GM10847 (cell line): ENCODE measurements around the gene PIH1D1.
A peak's percentile ranks its signal among the peaks of the same experiment; 100 is the strongest.

Source experiments
- POLR2A ChIP-seq: IDR thresholded peaks from 2 replicates; pipeline ENCODE4 v1.6.1; 2011; ENCODE audit not compliant: insufficient read length; ENCODE audit errors: extremely low read depth

The PIH1D1 gene

DNA sequence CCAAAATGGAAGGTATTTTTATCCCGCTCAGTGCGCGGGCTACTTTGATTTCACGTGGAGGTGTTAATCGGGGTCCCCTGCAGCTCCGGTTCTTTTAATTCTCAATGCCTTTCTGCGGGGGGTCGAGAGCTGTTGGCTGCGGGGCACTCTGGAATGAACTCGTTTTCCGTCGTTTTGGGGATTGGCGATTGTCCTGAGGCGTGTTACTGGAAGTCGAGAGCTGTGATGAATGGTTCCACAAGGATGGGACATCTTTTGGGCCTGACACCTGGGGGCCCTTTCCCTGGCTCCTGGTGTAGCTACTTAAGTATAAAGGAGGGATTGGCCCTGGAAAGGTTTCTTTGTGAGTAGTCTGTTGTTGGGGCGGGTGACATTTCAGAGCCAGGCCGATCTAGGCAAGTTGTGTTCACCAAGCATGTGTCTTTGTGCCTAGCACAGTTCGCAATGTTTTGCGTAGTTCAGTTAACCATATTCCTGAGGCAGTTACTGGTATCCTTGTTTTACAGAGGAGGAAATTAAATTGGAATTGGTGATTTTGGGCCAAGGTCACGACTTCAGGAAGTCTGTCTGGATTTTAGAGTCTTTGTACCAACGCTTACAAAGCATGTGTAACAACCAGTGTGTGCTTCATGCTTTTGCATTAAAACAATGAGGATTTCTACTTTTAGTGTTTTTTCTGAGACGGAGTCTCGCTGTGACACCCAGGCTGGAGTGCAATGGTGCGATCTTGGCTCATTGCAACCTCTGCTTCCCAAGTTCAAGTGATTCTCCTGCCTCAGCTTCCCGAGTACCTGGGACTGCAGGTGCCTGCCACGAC, 36.6 kb upstream of the PIH1D1 start:
- no peak for TF ChIP-seq POLR2A

DNA sequence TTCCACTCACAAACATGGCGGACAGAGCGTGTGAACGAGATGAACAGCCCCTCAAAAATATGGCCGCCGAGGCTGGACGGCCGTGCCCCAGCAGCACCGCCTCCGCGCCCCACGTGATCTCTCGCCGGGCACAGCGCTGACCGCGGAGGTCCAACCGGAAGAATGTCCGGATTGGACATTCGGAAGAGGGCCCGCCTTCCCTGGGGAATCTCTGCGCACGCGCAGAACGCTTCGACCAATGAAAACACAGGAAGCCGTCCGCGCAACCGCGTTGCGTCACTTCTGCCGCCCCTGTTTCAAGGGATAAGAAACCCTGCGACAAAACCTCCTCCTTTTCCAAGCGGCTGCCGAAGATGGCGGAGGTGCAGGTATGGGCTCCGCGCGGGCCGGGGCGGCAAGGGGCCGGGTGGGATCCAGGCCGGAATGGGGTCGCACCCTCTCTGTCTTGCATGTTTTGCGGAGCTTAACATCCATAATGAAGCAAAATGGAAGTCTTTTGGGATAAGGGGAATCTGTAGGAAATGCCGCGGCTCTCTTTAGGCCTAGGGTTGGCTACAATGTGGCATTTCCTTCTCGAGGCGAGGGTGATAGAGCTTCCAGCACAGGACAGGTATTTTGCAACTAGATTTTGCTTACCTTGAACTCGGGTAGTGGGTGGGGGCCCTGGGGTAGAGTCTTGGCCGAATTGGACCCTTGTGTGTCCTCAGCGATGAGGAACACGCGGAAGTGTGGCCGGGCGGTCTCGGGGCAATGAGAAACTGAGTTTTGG, 35.8 kb upstream of the PIH1D1 start, which contains the start of gene RPL13A:
RPL13A (plus strand) TSS at position 332 of the 769 bp plus-strand sequence; CDS start at position 354, 22 bp downstream.
- peak; percentile 99 for TF ChIP-seq POLR2A

DNA sequence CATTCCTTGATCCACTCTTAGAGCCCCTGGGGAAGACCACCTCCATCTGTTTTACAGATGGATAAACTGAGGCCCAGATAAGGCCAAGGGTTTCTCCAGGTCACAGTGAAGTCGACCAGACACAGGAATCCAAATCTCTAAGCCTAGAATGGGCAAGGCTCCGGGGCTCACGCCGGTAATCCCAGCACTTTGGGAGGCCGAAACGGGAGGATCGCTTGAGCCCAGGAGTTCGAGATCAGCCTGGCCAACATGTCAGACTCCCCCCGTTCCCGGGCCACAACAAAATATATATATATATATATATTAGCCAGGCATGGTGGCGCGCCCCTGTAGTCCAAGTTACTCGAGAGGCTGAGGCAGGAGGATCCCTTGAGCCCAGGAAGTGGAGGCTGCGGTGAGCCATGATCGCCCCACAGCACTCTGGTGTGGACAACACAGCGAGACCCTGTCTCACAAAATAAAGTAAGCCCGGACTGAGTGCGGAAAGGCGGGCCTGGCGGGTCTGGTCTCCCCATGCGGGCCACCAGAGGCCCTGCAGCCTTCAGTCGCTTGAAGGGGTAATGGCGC, 35.2 kb upstream of the PIH1D1 start:
- no peak for TF ChIP-seq POLR2A

DNA sequence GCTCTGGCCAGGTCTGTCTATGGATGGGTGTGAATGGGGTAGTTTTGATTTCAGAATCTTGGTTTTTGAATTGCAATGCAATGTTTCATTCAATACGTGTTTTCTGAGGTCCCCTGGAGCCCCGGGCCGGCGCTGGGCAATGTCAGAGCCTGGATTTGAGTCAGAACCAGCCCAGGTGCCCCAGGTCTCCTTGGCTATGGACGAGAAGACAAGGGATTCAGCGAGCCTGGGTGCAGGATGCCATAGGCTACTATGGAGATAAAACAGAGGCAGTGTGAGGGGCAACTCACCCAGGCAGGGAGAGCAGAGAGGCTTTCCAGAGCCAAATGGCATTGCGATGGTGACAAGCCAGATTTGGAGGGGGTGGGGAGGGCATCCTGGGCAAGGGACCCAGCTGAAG, 34.6 kb upstream of the PIH1D1 start:
- no peak for TF ChIP-seq POLR2A

DNA sequence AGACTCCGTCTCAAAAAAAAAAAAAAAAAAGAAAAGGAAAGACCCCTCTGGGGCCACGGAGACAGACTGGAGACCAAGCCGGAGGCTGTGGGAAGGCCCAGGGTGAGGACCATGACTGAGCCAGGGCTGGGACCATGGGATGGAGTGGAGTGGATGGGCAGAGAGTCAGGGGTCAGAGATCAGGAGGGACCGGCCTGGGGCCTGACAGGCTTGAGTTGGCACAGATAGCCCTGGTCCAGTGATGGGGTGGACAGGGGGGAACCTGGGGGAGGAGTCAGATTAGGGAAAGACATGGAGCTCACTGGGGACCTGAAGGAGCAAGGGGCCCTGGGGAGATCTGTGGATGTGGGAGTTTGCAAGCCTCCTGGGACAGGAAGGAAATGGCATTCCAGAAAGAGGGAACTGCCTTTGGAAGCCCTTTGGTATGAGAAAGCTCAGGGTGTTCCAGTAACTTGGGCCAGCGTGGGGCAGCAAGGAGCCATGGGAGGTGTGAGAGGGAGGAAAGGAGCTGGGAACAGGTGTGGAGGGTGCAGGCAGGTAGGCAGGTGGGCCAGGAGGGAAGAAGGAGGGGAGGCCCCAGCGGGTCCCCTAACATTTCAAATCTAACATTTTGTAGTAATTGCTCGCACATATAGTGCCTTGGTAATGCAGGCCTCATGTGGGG, 29.5 kb upstream of the PIH1D1 start:
- TF ChIP-seq POLR2A: no peak

DNA sequence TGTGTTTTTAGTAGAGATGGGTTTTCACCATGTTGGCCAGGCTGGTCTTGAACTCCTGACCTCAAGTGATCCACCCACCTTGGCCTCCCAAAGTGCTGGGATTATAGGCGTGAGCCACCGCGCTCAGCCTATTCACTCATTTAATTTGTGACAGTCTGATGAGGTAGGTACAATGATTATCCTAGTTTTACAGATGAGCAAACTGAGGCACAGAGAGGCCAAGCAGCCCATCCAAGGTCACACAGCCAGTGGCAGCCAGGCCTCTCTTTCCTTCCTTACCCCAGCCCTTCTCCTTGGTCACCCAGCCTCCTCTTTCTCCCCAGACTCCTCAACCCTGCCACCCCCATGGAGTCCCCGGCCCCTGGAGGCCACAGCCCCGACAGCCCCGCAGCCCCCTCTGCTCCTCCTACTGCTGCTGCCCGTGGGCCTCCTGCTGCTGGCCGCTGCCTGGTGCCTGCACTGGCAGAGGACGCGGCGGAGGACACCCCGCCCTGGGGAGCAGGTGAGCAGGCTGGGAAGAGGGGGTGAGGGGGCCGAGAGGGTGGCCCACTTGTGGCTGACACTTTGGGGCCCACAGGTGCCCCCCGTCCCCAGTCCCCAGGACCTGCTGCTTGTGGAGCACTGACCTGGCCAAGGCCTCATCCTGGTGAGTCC, 28.5 kb upstream of the PIH1D1 start:
- TF ChIP-seq POLR2A: no peak

DNA sequence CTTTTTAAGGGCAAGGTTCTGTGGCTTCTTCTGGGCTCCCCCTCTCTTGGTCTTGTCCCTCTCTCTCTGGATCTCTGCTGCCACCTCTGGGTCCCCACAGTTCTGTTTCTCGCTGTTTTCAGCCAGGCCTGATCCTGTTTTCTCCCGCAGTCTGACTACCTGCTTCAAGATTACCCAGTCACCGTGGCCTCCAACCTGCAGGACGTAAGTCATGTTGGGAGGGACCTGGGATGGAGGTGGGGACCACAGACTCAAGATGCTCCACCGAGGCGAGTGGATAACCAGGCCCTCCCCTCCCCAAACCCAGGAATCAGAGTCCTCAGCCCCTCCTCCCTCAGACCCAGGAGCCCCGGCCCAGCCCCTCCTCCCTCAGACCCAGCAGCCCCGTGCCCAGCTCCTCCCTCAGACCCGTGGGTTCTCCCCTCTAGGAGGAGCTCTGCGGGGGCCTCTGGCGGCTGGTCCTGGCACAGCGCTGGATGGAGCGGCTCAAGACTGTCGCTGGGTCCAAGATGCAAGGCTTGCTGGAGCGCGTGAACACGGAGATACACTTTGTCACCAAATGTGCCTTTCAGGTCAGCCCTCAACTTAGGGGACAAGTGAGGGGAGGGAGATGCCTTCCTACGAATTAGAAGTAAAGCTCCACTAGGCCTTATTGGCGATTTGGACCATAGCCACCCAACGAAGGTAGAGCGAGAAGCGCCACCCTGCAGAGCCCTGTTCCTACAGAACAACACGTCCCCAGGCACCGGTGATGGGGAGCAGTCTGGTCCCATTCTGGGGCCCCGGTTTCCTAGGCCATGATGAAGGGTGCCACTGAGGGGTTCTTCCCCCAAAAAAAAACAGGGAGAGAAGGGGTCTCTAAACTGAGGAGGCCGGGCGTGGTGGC, 24.6 kb upstream of the PIH1D1 start:
- TF ChIP-seq POLR2A: no peak

DNA sequence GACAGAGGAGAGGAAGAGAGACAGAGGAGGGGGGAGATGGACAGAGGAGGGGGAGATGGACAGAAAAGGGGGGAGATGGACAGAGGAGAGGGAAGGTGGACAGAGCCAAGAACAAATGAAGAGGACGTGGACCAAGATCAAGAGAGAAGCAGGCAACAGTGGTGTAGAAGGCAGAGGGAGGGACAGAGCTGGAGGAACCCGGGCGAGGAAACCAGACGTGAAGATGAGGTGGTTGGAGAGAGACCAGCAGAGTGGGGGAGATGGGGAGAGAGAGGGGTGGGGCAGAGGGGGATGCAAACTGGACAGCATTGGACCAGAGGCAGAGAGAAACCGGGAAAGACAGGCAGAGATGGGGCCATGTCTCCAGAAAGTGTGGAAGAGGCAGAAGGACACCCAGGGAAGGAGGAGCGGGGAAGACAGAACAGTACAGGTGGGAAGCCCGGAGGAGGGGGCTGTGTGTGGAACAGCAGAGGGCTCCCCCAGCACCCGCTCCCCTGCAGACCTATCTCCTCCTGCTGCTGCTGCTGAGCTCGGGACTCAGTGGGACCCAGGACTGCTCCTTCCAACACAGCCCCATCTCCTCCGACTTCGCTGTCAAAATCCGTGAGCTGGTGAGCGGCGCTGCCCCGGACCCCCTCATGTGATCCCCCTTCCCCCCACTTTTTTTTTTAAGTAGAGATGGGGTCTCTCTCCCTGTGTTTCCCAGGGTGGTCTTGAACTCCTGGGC, 23.7 kb upstream of the PIH1D1 start:
- TF ChIP-seq POLR2A: no peak

DNA sequence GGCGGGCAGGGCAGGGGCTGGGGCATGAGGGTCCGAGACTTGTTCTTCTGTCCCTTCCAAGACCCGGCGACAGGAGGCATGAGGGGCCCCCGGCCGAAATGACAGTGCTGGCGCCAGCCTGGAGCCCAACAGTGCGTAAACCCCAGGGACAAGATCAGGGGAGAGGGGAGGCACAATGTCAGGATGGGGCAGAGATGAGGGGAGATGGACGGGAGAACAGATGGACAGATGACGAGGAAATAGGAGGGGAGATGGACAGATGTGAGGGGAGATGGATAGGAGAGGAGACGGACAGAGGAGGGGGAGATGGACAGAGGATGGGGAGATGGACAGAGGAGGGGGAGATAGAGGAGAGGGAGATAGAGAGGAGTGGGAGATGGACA, 22.9 kb upstream of the PIH1D1 start:
- TF ChIP-seq POLR2A: no peak

DNA sequence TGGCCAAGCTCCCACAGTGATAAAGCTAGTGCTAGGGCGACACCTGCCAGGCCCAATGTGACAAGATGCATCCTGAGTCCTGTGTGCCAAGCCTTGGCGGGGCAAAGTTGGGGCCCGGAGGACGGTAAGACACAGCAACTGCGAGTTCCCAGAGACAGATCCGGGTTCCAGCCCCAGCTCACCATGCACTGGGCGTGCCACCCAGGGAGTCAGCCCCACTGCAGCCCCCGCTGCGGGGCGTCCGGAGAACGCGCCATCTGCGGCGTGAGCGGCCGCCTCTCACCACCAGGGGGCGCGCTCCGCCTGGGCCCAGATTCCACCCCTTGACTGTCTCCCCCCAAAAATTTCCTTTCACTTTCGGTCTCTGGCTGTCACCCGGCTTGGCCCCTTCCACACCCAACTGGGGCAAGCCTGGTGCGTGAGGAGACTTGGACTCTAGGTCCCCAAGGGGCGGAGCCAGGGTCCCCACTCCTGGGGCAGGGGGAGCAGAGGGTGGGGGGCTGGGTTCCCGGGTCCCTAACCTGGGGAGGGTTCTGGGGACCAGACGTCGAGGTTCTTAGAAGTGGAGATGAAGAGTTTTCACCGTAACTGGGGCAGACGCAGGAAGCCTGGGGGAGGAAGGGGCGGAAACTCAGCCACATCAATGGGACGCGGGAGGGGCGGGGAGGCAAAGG, 22.4 kb upstream of the PIH1D1 start, which contains the start of gene FLT3LG:
FLT3LG (plus strand) TSS at position 348 of the 674 bp plus-strand sequence. CDS start 425 bp downstream, outside the sequence.
- TF ChIP-seq POLR2A: peak; percentile 23

DNA sequence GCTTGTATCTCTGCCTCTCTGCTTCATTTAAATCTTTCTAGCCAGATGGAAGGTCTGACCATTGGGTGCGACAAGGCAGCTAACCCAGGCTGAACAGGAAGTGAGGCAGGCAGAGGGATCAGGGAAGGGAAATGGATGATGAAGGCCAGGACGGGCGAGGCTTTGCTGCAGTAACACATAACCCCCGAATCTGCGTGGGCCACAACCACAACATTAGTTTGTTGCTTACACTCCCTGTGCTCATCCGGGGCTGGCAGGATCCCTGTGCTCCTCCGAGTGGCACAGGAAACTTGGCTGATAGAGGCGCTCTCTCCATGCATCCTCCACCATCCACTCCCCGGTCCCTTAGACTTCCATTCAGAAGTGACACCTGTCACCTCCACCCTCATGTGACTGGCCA, 21.3 kb upstream of the PIH1D1 start:
- no peak for TF ChIP-seq POLR2A

DNA sequence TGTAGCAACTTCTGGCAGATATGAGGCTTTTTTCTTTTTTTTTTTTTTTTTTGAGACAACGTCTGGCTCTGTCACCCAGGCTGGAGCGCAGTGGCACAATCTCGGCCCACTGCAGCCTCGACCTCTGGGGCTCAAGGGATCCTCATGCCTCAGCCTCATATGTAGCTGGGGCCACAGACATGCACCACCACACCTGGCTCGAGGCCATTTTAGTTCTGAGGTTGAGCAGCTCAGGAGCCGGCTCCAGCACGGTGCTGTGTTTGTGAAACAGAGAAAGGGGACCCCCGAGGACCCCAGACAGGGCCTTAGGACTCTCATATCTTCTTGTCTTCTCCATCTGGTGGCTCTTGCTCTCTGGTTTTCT, 19.0 kb upstream of the PIH1D1 start:
- TF ChIP-seq POLR2A: no peak
